ENCODE measurements around the gene DYNLT4.
A peak's percentile ranks its signal among the peaks of the same experiment; 100 is the strongest.
"Not testable (repeated sequence)": the region's sequence is repeated elsewhere in the genome, so short reads cannot be mapped to it uniquely, and the experiment has no call there.

The DYNLT4 gene

DNA sequence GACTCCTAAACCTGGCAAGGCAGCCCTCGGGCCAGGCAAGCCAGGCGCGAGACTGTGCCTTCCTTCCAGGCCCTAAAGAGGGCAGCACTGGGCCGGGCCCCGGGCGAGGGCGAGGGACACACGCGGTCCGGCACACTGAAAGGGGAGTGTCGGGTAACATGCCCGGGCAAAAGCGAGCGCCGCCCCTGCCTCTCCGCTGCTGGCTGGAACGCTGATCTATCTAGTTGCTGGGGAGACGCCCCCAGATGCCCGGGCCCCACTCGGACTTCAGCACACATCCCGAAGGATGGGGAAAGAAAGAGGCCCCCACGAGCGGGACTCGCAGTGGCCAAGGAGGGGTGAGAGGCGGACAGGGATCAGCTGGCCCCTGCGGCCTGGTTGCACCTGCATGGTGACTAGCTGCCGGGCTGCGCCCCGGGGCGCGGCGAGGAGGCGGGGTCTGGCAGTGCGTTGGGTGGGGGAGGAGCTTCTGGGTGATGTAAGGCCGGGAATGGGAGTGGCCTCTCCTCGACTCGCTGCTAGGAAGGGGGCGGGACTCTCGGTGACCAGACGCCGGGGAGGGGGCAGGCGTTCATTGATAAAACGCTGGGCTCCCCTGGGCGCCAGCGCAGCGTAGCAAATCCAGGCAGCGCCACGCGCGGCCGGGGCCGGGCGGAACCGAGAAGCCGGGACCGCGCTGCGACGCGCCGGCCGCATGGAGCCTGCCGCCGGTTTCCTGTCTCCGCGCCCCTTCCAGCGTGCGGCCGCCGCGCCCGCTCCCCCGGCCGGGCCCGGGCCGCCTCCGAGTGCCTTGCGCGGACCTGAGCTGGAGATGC is 7.2 kb downstream of the DYNLT4 start, which contains the start of gene PLK3:
Gene PLK3 (plus strand): TSS at position 608 of the 815 bp plus-strand sequence. CDS start 87 bp downstream, at position 695.
- H3K4me1 Mint-ChIP-seq = peaks cover 48% of the 10 kb centered on the region
- peak within 1 kb of the TSS; percentile 86 for H3K4me3 Mint-ChIP-seq
- no peaks in the 10 kb centered on the region for H3K27me3 Mint-ChIP-seq
- H3K9me3 Mint-ChIP-seq = no peaks in the 10 kb centered on the region
- peak; percentile 99 for DNase-seq
- H3K36me3 Mint-ChIP-seq = peaks cover 37% of the 10 kb centered on the region
- CTCF ChIA-PET = interaction anchor here (0.6 to 5.1 kb wide), 12 partner anchors 9 to 214 kb away, joined by 3 to 68 read pairs (median 8); partner anchors contain the start of genes BTBD19, HECTD3, RNU5D-1 and UROD
- H3K27ac Mint-ChIP-seq = peak within 1 kb of the TSS; percentile 99

DNA sequence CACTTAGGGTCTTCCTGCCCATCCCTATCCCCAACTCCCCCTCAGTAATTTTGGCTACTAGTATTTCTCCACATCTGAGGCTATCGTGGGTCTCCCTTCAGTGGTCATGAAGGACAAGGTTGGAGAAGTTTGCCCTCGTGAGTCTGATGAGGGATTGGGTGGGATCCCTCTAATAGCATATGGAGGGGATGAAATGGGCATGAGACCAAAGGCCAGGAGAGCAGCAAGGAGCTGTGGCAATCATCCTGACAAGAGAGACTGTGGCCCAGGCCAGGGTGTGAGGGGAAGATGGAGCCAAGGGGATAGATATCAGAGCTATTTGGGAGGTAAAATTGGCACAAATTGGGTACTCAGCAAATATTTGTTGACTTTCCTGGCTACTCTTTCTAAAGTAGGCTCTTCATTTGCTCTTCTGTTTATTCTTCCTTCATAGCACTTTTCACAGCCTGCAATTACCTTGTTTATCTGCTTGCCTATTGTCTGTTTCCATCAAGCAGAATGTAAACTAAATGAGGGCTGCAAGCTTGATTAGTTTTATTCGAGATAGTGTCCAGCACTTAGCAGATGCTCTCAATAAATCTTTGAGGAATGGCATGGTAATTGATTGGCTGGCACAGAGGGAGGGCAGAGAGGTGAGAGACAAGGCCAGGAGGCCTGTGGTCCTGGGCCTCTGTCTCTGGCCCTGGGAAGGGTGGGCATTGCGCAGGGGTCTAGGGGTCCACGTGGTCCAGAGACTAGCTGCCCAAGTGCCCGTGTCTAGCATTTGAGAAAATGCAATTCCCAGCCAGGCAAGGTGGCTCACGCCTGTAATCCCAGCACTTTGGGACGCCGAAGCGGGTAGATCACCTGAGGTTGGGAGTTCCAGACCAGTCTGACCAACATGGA is 8.4 kb downstream of the DYNLT4 start:
- Mint-ChIP-seq H3K27me3 (peaks cover under 1% of the 10 kb centered on the region), H3K4me3 (peak overlapping the region; percentile 86)
- CTCF ChIA-PET = interaction anchor here (0.6 to 5.1 kb wide), 8 partner anchors 10 to 216 kb away, joined by 3 to 68 read pairs (median 7); partner anchors contain the start of genes BEST4, BTBD19 and RNU5D-1

DNA sequence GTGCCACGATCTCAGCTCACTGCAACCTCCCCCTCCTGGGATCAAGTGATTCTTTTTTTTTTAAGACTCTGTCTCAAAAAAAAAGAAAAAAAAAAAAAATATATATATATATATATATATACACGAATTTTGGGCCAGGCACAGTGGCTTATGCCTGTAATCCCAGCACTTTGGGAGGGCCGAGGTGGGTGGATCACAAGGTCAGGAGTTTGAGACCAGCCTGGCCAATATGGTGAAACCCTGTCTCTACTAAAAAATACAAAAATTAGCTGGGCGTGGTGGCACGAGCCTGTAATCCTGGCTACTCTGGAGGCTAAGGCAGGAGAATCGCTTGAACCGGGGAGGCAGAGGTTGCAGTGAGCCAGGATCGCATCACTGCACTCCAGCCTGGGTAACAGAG is 9.3 kb downstream of the DYNLT4 start:
- H3K36me3 Mint-ChIP-seq = peaks cover 20% of the 10 kb centered on the region
- H3K27me3 Mint-ChIP-seq, DNase-seq, H3K27ac Mint-ChIP-seq, H3K9me3 Mint-ChIP-seq, H3K4me3 Mint-ChIP-seq: not testable (repeated sequence)
- H3K4me1 Mint-ChIP-seq = peaks cover 32% of the 10 kb centered on the region
- CTCF ChIA-PET = interaction anchor here (1.6 to 5.1 kb wide), 5 partner anchors 11 to 67 kb away, joined by 3 to 68 read pairs (median 11); partner anchors contain the start of genes BTBD19 and RNU5D-1

More for the DNA sequence above, 8.4 kb downstream of the DYNLT4 start:
- Mint-ChIP-seq H3K36me3 (peaks cover 28% of the 10 kb centered on the region), H3K9me3 (no peaks in the 10 kb centered on the region), H3K27ac (peak overlapping the region; percentile 99), H3K4me1 (peaks cover 38% of the 10 kb centered on the region)
- no peak for DNase-seq

DNA sequence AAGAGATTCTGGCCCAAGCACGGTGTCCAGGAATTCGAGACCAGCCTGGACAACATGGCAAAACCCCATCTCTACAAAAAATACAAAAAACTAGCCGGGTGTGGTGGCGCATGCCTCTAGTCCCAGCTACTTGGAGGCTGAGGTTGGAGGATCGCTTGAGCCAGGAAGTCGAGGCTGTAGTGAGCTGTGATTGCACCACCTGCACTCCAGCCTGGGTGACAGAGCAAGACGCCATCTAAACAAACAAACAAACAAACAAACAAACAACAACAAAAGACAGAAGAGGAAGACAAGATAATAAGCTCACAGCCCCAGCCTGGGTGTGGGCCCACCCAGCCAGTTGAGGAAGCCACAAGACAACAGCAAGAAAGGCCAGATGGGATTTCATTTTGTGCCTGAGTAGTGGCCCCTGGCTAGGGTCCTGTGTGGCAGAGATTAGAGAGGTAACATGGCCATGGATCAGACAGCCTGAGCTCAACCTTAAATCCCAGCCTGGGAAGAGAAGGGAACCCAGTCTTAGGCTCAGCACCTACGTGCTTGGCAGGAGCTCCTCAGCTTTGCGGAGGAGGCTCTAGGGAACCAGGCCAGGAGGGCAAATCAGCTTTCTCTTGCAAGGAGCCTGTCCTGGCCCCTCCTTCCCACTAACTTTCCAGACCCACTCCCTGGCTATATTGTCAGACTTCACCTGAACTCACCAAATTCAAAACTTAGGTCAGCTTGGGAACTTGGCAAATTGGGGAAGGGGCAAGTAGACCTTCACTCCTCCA is 14.2 kb downstream of the DYNLT4 start:
- no peaks in the 10 kb centered on the region for H3K9me3 Mint-ChIP-seq
- no peak overlapping the region for H3K27ac Mint-ChIP-seq
- no peaks in the 10 kb centered on the region for H3K36me3 Mint-ChIP-seq
- peak; percentile 17 for DNase-seq
- peaks cover 3% of the 10 kb centered on the region for H3K4me1 Mint-ChIP-seq
- peaks cover 26% of the 10 kb centered on the region for H3K27me3 Mint-ChIP-seq
- CTCF ChIA-PET = interaction anchor here (0.5 to 4.3 kb wide), 19 partner anchors 8 to 509 kb away, joined by 3 to 16 read pairs (median 5); partner anchors contain the start of genes BTBD19, EIF2B3, HECTD3 and PLK3
- H3K4me3 Mint-ChIP-seq = no peak overlapping the region

DNA sequence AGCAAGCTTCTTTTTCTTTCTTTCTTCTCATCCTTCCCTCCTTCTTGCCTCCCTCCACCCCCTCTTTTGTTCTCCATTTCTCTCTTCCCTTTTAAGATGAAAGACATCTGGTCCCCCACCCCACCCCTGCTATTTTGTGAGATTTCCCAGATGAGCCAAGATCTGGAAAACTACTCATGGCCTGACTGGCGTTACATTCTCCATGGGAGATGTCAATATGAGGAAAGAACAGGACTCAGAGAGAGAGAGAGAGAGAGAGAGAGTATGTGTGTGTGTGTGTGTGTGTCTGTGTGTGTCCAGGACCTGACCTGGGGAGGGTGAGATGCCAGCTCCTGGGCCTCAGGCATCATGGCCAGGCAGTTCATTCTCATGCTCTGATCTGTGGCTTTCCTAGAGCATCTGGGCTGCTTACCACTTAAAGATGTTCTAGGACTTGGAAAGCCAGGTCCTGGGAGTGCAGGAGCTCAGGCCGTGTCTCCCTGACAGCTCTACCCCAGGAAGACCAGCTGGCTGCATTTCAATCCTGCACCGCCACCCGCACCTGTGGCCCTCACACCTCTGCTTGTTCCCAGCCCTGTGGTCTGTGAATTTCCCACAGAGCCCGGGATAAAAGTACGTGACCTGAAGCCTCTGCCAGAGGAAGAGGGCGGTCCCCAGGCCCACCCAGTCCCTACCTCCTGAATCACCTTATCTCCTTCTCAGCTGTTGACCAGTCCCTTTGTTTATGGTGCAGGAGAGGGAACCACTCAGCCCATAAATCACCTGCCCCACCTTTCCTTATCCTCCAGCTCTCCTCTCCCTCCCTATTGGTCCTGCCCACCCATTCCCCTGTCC is 16.0 kb downstream of the DYNLT4 start:
- CTCF ChIA-PET = interaction anchor here (0.7 to 4.3 kb wide), 7 partner anchors 8 to 228 kb away, joined by 3 to 13 read pairs (median 4); partner anchors contain the start of genes BTBD19 and PLK3

DNA sequence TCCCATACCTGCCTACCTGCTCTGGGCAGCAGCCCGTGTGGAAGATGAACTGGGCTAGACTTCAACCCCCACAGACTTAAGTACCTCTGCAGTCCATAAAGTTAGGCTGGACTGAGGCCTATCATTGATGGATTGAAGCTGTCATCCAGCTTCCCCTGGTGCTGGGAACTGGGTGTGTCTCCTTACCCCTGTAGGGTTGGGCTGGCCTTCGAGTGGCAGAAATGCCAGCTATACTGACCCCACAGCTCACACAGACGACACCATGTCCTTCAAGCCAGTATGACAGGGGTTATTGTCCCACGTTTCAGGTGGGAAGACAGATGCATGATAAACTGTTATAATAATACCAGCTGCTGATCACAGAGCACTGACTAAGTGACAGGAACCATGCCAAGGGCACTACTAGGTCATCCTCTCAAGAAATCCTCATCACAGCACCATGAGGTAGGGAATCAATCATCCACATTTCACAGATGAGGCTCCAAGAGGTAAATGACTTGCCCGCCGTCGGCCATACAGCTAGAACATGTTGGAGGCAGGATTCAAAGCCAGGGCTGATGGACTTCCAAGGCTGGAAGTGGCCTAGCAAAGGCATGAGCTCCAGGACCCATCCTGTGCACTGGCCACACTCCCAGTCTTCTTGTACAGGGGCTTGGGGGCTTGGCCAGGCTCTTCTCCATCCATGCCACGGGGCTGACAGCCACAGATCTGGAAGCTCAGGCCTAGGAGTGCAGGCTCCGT is 18.9 kb downstream of the DYNLT4 start, which contains the start of gene BEST4:
Gene BEST4 (minus strand): TSS at position 51 of the 741 bp plus-strand sequence. CDS start 465 bp downstream, outside the sequence.
- CTCF ChIA-PET = interaction anchor here (0.7 to 2.5 kb wide), 8 partner anchors 8 to 512 kb away, joined by 3 to 7 read pairs (median 3); partner anchors contain the start of gene BTBD19
- H3K4me1 Mint-ChIP-seq = peaks cover 28% of the 10 kb centered on the region
- H3K27ac Mint-ChIP-seq = no peak within 1 kb of the TSS
- peaks cover 1% of the 10 kb centered on the region for H3K36me3 Mint-ChIP-seq
- no peak within 1 kb of the TSS for H3K4me3 Mint-ChIP-seq
- no peak for DNase-seq
- no peaks in the 10 kb centered on the region for H3K9me3 Mint-ChIP-seq
- peaks cover 27% of the 10 kb centered on the region for H3K27me3 Mint-ChIP-seq

More for the DNA sequence above, 16.0 kb downstream of the DYNLT4 start:
- DNase-seq = no peak
- Mint-ChIP-seq H3K36me3 (no peaks in the 10 kb centered on the region), H3K9me3 (no peaks in the 10 kb centered on the region), H3K27me3 (peaks cover 31% of the 10 kb centered on the region), H3K4me1 (peaks cover 7% of the 10 kb centered on the region), H3K4me3 (no peak overlapping the region), H3K27ac (no peak overlapping the region)

DNA sequence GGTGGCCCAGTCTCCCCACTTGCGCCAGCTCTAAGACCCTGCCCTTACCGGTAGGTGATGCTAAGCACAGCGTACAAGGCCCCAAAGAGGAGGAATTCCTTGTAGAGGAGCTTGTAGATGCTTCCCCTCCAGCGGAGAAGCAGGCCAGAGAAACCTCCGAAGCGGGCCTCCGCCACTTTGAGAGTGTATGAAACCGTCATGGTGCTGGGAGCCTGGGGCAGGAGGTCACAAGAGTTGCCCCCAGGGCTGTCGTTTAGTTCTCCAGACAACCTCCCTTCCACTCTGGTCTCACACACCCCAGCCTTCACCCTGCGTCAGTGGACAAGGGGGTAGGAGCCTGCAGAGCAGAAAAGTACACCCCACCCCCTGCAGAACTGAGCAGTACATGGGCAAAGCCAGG is 19.6 kb downstream of the DYNLT4 start:
- DNase-seq = no peak
- Mint-ChIP-seq H3K4me1 (peaks cover 33% of the 10 kb centered on the region), H3K4me3 (no peak overlapping the region), H3K9me3 (no peaks in the 10 kb centered on the region), H3K27ac (no peak overlapping the region), H3K27me3 (peaks cover 27% of the 10 kb centered on the region), H3K36me3 (peaks cover 3% of the 10 kb centered on the region)
- CTCF ChIA-PET = interaction anchor here (0.7 to 2.5 kb wide), 8 partner anchors 21 to 512 kb away, joined by 3 to 7 read pairs (median 4); partner anchors contain the start of gene BTBD19

DNA sequence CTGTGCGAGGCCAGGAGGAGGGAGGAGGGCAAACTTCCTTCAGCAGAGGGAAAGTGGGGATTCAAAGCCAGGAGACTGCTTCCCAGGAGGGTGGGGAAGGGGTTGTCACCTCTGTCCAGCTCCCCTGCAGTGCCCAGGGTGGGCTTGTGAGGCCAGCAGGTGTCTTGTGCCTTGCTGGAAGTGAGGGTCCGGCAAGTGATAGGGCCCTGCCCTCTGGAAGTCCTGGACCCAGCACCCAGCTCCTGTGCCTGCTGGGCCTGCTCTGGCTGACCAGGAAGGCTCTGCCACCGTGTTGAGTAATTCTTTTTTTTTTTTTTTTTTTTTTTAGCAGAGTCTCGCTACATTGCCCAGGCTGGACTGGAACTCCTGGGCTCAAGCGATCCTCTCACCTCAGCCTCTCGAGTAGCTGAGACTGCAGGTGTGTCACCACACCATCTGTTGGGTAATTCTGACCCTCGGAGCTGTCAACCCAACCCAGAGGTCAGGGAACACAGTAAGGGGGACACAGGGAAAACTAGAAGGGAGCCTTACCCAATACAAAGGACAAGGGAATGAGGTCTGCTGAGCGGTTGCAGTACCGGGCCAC is 20.2 kb downstream of the DYNLT4 start:
- Mint-ChIP-seq H3K9me3 (no peaks in the 10 kb centered on the region), H3K4me1 (peaks cover 35% of the 10 kb centered on the region), H3K4me3 (peak overlapping the region; percentile 68), H3K27ac (no peak overlapping the region), H3K27me3 (peaks cover 27% of the 10 kb centered on the region), H3K36me3 (peaks cover 7% of the 10 kb centered on the region)
- DNase-seq = no peak
- CTCF ChIA-PET = interaction anchor here (0.7 to 2.5 kb wide), 7 partner anchors 9 to 226 kb away, joined by 3 to 7 read pairs (median 3); no protein-coding TSS in a partner anchor

DNA sequence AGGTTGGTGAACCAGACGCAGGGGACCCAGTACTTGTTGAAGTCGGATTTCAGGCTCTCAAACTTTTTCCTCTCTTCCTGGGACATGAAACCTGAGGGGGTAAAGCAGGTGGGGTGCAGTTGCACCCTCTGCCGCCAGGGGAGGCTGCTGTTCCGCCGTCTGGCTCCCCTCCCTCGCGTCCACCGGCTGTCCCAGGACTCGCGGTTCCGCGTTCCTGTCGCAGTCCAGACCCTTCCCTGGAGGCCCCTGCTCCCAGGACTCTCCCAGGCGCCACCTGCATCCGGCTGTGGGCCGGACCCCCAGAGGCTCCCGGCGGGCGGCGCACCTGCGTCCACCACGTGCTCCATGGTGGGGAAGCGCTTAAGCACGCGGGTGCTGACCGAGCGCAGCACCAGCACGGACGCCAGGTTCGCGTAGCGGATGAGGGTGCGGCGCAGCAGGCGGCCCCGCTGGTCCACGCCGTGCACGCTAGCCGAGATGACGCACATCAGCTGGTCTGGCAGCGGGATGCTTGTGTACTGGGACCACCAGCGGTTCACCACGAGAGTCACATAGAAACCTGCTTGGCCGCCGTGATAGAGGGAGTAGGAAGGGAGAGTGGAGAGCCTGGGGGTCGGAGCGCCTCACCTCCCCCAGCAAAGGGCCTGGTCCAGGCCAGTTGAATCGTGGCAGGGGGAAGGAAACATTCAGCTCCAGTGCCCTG is 20.9 kb downstream of the DYNLT4 start:
- CTCF ChIA-PET = interaction anchor here (0.7 to 2.5 kb wide), 11 partner anchors 10 to 227 kb away, joined by 3 to 20 read pairs (median 4); partner anchors contain the start of genes HECTD3, RNU5D-1 and UROD
- Mint-ChIP-seq H3K27me3 (peaks cover 25% of the 10 kb centered on the region), H3K36me3 (peaks cover 12% of the 10 kb centered on the region), H3K9me3 (no peaks in the 10 kb centered on the region), H3K4me1 (peaks cover 40% of the 10 kb centered on the region), H3K27ac (peak overlapping the region; percentile 45), H3K4me3 (peak overlapping the region; percentile 68)
- peak; percentile 84 for DNase-seq

DNA sequence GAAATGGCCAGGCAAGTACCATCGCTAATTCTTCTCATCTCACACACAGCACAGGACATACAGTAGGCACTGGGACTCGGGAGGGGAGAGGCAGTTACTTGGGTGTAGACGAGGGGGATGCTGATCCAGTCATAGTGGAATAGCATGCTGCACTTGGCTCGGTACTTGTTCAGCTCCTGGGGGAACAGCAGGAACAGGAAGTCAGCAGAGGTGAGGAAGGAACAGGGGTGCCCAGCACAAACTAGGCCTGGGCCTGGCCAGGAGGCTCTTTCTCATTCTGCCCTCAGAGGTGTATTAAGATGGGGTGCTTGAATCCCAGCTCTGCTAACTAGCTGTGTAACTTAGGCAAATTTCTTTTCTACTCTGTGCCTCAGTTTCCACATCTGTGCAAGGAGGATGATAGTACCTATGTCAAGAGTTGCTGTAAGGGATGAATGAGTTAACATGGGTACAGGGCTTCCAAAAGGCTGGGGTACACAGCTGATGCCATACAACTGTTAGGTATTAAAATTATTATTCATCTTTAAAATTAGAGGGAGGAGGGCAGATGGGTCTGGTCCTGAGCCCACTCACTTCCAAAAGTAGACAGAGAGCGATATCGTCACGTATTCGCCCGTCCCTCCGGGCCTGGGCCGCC is 21.5 kb downstream of the DYNLT4 start:
- H3K36me3 Mint-ChIP-seq = peaks cover 18% of the 10 kb centered on the region
- no peaks in the 10 kb centered on the region for H3K9me3 Mint-ChIP-seq
- peak overlapping the region; percentile 68 for H3K4me3 Mint-ChIP-seq
- DNase-seq = no peak
- H3K4me1 Mint-ChIP-seq = peaks cover 40% of the 10 kb centered on the region
- no peak overlapping the region for H3K27ac Mint-ChIP-seq
- CTCF ChIA-PET = interaction anchor here (0.7 to 3.6 kb wide), 10 partner anchors 7 to 520 kb away, joined by 3 to 20 read pairs (median 4); partner anchors contain the start of genes HECTD3, RNU5D-1, RPS8 and UROD
- H3K27me3 Mint-ChIP-seq = peaks cover 18% of the 10 kb centered on the region
